Pancreas (tissue), 10 donors: Measurements from ENCODE around the gene ZNF397. TPM values are rescaled to one million over a fixed set of nuclear protein-coding genes. Genes with fewer than 3 reads are reported as not detected.

Experiments
- ATAC-seq, 4 donors: fragments of 200-7000 bp; cut with Tn5 transposase; one replicate each; pipeline versions ENCODE4 v1.8.0 to v1.9.1; 2020; ENCODE audit warnings: mild to moderate bottlenecking in 4 of 4, moderate library complexity in 4 of 4
- DNase-seq, 6 donors: peaks; one replicate each; pipeline ENCODE4 v3.0.0-alpha.2; 2020
- FAIRE-seq: peaks from 2 replicates; lab custom pipeline; 2012; peaks lifted over from hg19 to GRCh38; lab: Jason Lieb, UNC
- H3K27ac ChIP-seq, 4 donors: fragments of 200-600 bp; sonication (generic); 1 replicate in 3 of 4; 2 replicates in 1 of 4; pipeline versions ENCODE4 v1.5.0 to v1.8.0; 2020
- H3K27me3 ChIP-seq, 4 donors: fragments of 200-600 bp; one replicate each; pipeline ENCODE4 v1.8.0; 2021
- H3K36me3 ChIP-seq, 3 donors: fragments of 200-600 bp; sonication (generic) in 1 of 3; one replicate each; pipeline versions ENCODE4 v1.5.0 to v1.8.0; 2020 to 2021
- H3K4me1 ChIP-seq, 3 donors: fragments of 200-600 bp; one replicate each; pipeline ENCODE4 v1.8.0; 2021
- H3K4me3 ChIP-seq, 4 donors: fragments of 200-600 bp; sonication (generic) in 2 of 4; one replicate each; pipeline versions ENCODE4 v1.5.0 to v1.8.0; 2020 to 2021
- H3K9me3 ChIP-seq, 4 donors: fragments of 200-600 bp; one replicate each; pipeline ENCODE4 v1.8.0; 2021
- WGBS, 2 donors: extraction: QIAGEN DNeasy Blood & Tissue Kit; methylation state at CpG; one replicate each; pipeline ENCODE4 v1.1.7; 2013; 5-methylcytosine and 5-hydroxymethylcytosine counted together
- intact Hi-C, 3 donors: fragments of 100-400 bp; cut with DNase I; formaldehyde crosslinking; loops; one replicate each; pipeline versions ENCODE4 v1.11.1 to v1.14.2; 2022
- polyA plus RNA-seq, 2 donors: library from polyadenylated mRNA; stranded (reverse); fragments of 200-250 nt; gene quantifications; one replicate each; pipeline ENCODE4 v1.2.3, GENCODE V29; 2013
- total RNA-seq, 6 donors: library from RNA; stranded (reverse); fragmentation: NEBNext Ultra II Directional in 4 of 6; extraction: Animal tissue kit (Norgen Biotek cat#: 25700) in 4 of 6; gene quantifications; one replicate each; pipeline versions ENCODE4 v1.2.1 to v1.2.4, GENCODE V29; 2021 to 2023
- TF ChIP-seq, protein P1 (sequence below), 4 donors: fragments of 200-600 bp; sonication (generic) in 3 of 4; IDR thresholded peaks; one replicate each; pipeline versions ENCODE4 v1.5.0 to v1.8.0; 2021; ENCODE audit warnings: antibody characterized with exemption in 4 of 4
- donor health status: healthy with polysubstance abuse.
- donor health status: DM: no; HTN: no; CAD: no; lungs with moderate emphysema.
- donor health status: DM: no; HTN: no; CAD: no.
- donor health status: control.
- donor health status: control.
- donor health status: Bipolar disorder and iron deficiency.
- donor health status: DM: yes; HTN: yes; CAD: no.
- donor health status: DM: no; HTN: no; CAD: no.
- donor health status: DM: no; HTN: no; CAD: no.
- donor health status: DM: yes; HTN: yes; CAD: no.

The ZNF397 gene
- total and polyA plus RNA-seq, 8 donors, result 8.5 to 16.3 (median 9.4) TPM

DNA sequence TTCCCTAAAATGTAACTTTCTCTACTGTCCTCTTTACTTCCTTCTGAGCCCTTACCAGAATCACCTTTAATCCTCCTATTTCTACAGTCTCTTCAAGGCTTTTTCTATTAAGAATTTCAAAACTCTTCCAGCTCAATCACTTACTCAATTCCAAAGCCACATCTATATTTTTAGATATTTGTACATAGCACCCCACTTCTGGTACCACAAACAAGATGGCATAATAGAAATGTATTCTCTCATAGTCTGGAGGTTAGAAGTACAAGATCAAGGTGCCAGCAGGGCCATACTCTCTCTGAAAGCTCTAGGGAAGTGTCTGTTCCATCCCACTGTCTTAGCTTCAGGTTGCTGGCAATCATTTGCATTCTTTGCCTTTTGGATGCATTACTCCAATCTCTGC, 38.1 kb downstream of the ZNF397 start:
- TF ChIP-seq, protein P1, sequence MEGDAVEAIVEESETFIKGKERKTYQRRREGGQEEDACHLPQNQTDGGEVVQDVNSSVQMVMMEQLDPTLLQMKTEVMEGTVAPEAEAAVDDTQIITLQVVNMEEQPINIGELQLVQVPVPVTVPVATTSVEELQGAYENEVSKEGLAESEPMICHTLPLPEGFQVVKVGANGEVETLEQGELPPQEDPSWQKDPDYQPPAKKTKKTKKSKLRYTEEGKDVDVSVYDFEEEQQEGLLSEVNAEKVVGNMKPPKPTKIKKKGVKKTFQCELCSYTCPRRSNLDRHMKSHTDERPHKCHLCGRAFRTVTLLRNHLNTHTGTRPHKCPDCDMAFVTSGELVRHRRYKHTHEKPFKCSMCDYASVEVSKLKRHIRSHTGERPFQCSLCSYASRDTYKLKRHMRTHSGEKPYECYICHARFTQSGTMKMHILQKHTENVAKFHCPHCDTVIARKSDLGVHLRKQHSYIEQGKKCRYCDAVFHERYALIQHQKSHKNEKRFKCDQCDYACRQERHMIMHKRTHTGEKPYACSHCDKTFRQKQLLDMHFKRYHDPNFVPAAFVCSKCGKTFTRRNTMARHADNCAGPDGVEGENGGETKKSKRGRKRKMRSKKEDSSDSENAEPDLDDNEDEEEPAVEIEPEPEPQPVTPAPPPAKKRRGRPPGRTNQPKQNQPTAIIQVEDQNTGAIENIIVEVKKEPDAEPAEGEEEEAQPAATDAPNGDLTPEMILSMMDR (IDR thresholded peaks at IDR 0.05), result no peak
- Histone ChIP-seq H3K4me1 (peaks cover 0 to 7% (median 4%) of the 10 kb centered on the region in 3 donors), H3K9me3 (no peaks in the 10 kb centered on the region), H3K27me3 (no peaks in the 10 kb centered on the region), H3K27ac (no peak overlapping the region), H3K4me3 (no peak overlapping the region), H3K36me3 (no peaks in the 10 kb centered on the region)
- intact Hi-C loops, result no loop called here
- no peak for ATAC-seq
- no peak for DNase-seq
- no peak for FAIRE-seq

DNA sequence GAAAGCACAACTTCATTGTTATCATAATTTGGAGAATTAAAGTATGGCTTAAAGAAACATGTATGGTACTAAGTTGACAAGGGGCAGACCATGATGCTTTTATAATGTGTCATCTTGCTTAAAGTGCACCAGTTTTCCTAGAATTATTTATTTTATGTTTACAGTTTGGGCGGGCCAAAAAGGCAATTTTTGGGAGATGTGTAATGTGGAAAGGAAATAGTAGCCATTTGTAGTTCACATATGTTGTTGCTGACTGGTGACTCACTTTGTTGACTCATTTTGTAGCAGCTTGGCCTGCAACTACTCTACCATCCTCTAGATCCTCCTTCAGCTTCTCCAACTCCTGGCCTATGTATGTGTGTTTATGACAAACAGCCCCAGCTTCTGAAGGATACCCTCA, 41.5 kb downstream of the ZNF397 start:
- no peaks in the 10 kb centered on the region for H3K27me3 ChIP-seq
- ATAC-seq (no peak), DNase-seq (no peak), FAIRE-seq (no peak)
- TF ChIP-seq, protein P1 (IDR thresholded peaks at IDR 0.05), result no peak
- H3K9me3 ChIP-seq, result no peaks in the 10 kb centered on the region
- no peaks in the 10 kb centered on the region for H3K36me3 ChIP-seq
- H3K4me3 ChIP-seq, result no peak overlapping the region
- intact Hi-C loops, result no loop called here
- peaks cover 0 to 7% (median 4%) of the 10 kb centered on the region in 3 donors for H3K4me1 ChIP-seq
- 93 to 96% methylated on average over 1 of the region's 1 CpG for WGBS, 2 donors
- H3K27ac ChIP-seq, result no peak overlapping the region

DNA sequence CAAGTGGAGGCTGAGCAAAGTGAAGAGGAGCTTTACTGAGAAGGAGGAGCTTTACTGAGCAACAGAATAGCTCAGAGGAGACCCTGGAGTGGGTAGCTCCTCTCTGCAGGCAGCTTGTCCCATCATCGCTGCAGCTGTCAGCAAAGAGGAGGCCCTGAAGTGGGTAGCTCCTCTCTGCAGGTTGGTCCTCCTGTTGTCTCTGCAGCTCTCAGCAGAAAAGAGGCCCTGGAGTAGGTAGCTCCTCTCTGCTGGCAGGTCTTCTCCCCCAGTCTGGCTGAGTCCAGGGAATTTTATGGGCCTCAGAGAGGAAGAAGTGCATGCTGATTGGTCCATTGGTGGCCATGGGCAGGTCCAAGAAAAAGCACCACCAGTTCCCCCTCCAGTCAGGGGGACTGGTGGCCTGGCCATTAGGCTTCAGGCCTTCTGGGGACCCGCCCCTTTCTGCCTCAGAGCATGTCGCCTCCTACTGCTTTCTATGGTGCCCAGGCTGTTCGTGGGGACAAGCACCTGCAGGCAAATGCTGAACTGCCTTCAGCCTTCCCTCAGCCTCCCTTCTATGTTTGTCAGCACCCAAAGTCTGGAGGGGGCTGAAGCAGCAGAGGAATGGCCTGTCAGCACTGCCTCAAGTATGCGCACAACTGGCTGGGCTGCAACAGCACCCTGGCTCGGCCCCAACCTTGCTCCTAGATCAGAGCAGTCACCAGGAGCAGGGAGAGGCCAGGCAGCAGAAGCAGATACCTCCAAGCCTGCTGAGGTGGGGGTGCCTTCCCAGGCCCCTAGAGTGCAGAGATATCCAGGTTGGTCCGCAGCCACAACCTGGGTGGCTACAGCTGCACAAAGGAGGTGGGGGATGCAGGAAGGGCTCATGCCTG, 43.3 kb downstream of the ZNF397 start:
- TF ChIP-seq, protein P1 (IDR thresholded peaks at IDR 0.05), result no peak
- ATAC-seq (no peak), DNase-seq (peak in 1 of 6 donors; percentile 53), FAIRE-seq (no peak)
- Histone ChIP-seq H3K36me3 (no peaks in the 10 kb centered on the region), H3K27me3 (no peaks in the 10 kb centered on the region), H3K4me3 (no peak overlapping the region), H3K27ac (no peak overlapping the region), H3K9me3 (no peaks in the 10 kb centered on the region), H3K4me1 (peaks cover 0 to 7% (median 4%) of the 10 kb centered on the region in 3 donors)
- WGBS, 2 donors, result 96 to 100% methylated on average over 7 of the region's 7 CpGs
- intact Hi-C loops, result no loop called here

DNA sequence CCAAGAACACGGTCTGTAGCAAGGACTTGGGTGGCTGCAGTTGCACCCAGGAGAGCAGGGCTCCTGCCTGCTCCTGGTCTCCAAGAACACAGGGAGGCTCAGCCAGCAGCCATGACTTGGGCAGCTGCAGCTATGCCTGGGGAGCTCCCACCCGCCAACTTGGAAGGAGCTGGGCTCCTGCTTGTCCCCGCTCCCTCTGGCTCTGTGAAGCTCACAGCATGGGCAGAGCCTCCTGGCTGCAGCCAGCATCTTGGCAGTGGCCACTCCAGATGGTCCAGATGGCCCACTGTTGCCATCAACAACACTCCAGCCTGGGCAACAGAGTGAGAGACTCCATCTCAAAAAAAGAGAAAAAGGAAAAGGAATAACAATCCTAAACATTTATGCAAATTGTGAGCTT, 44.0 kb downstream of the ZNF397 start:
- Histone ChIP-seq H3K4me3 (no peak overlapping the region), H3K36me3 (no peaks in the 10 kb centered on the region), H3K4me1 (peaks cover 0 to 7% (median 4%) of the 10 kb centered on the region in 3 donors), H3K27ac (no peak overlapping the region), H3K27me3 (no peaks in the 10 kb centered on the region), H3K9me3 (no peaks in the 10 kb centered on the region)
- TF ChIP-seq, protein P1 (IDR thresholded peaks at IDR 0.05), result no peak
- no peak for DNase-seq
- 96 to 100% methylated on average over 3 of the region's 3 CpGs for WGBS, 2 donors
- ATAC-seq, result no peak
- no peak for FAIRE-seq
- intact Hi-C loops, result no loop called here

DNA sequence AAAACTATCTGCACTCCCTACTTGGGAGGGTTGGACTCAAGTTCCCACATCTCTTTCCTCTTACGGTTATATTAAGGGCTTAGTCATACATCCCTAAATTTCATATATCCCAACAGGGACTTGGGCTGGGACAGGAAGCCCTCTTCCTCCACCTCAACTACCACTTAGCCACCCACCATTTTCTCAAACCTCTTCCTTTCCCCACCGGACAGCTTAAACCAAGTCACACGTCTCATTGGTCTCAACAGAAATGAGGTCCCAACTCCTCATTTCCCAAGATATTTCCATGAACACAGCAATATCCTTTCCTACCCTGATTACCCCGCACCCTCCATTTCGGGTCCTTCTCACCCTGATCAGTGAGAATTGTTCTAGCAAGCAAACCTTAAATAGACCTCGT, 48.5 kb downstream of the ZNF397 start:
- Histone ChIP-seq H3K27me3 (no peaks in the 10 kb centered on the region), H3K9me3 (no peaks in the 10 kb centered on the region), H3K4me1 (peaks cover 0 to 8% (median 7%) of the 10 kb centered on the region in 3 donors), H3K4me3 (peak overlapping the region; percentile 47 to 90 (median 71)), H3K27ac (peak overlapping the region in 2 of 4 donors; percentile 81 to 85), H3K36me3 (no peaks in the 10 kb centered on the region)
- DNase-seq (no peak), ATAC-seq (peak in 3 of 4 donors; percentile 3 to 15 (median 4)), FAIRE-seq (no peak)
- WGBS, 2 donors, result 6 to 8% methylated on average over 6 of the region's 6 CpGs
- TF ChIP-seq, protein P1 (IDR thresholded peaks at IDR 0.05), result no peak
- intact Hi-C loops, result no loop called here
